Stimulated activated CD8-positive, alpha-beta memory T cell treated with anti-CD3 and anti-CD28 coated beads, Interleukin-2, amount 100 ng/mL, for 1 hour (primary cell): ENCODE results near the gene PI4KA.
"Not testable (repeated sequence)": the region's sequence is repeated elsewhere in the genome, so short reads cannot be mapped to it uniquely, and the experiment has no call there.

Experiments
- DNase-seq, 2 donors: peaks; one replicate each; pipeline ENCODE4 v3.0.0-alpha.2; 2020; ENCODE audit warnings: low read depth in 2 of 2

PI4KA gene

DNA sequence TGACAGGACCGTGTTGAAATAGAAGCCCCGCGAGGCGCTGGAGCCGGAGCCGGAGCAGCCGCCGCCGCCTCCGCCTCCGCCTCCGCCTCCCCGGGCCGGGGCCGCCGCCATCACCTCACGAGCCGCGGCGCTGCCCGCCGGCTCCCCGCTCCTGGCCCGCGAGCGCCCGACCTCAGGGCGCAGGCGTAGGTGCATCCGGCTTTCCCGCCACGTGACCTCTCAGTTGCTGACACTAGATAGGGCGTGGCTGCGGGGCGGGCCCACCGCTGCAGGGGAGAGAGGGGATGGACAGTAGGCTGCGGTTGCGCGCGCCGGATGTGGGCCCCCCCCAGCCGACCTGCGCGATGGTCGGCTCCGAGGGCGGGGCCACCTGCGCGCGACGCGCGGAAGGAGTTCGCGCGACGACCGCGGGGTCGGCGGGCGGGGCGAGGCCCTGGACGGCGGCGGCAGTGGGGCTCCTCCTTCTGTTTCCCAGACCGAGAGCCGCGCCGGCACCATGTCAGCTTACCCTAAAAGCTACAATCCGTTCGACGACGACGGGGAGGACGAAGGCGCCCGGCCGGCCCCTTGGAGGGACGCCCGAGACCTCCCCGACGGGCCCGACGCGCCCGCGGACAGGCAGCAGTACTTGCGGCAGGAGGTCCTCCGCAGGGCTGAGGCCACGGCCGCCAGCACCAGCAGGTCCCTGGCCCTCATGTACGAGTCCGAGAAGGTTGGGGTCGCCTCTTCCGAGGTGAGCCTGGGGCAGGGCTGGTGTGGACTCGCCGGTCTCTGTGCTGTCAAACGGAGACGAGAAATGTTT lies at the start of gene PI4KA, which contains the start of gene SNAP29:
PI4KA (minus strand) TSS at position 197 of the 802 bp plus-strand sequence; CDS start at position 111, 86 bp downstream.
SNAP29 (plus strand) TSS at position 393 of the 802 bp plus-strand sequence; CDS start at position 497, 104 bp downstream.
- DNase-seq: peak; percentile 91 to 96

DNA sequence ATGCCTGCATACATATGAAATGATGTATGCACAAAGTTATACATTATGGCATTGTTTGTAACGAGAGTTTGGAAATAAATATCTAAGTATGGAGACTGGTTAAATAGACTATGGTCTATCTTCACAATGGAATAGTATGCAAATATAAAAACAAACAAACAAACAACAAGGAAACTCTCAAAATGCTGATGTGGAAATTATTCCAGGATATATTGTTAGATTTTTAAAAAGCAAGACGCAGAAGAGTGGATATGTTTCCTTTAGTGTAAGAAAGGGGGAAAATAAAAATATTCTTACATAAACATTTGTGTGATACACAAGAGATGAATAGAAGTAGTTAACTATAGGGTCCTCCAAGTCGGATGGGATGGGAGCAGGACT lies 47.8 kb upstream of the PI4KA start:
- no peak for DNase-seq

DNA sequence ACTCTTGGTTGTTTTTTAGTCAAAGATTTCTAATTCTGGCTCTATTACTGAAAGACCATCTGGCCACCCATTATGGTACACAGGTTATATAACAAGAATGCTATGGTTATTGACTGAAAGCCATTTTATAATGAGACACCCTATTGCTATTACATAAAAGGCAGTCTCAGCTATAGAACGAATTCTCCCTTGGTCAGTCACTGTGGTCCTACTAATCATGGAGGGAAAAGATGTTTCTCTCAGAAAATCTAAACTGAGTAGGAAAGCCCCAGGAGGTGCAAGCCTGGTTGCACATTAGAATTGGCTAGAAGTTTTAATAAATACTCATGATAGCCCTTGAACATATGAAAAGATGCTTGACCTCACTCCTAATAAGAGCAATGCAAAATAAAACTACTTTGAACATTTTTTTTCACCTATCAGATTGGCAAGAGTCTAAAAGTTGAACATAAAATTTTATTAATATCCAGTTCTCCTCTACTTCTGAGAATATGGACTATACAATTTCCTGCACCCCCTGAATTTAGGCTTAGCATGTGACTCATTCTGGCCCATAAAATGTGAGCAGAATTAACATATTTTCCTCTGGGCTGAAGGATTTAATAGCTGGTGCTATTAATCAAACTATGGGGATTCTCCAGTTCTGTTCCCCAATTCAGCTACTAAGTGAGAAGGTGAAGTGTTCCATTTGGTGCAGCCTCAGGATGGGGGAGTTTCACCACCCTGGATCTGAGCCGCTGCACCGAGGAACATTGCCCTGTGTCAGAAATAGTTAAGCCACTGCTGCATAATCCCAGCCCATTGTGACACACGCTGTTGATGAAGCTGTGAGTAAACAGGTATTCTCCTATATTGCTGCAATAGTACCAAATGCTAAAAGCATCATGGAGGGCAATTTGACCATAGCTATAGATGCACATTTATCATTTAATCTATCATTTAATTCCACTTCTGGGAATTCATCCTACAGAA lies 47.1 kb upstream of the PI4KA start:
- DNase-seq: no peak

DNA sequence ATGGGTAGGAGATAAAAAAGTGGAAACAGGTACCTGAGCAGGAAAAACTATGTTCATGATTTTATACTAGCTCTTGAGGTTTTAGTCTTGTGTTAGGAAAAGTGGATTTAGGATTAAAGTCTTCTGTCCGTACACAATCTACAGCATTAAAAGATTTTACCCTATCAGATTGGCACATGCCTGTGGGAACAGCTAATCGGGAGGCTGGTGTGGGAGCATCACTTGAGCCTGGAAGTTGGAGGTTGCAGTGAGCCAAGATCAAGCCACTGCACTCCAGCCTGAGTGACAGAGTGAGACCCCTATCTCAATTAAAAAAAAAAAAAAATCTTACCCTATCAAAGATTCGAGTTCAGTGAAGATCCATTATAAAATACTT lies 46.4 kb upstream of the PI4KA start:
- no peak for DNase-seq

DNA sequence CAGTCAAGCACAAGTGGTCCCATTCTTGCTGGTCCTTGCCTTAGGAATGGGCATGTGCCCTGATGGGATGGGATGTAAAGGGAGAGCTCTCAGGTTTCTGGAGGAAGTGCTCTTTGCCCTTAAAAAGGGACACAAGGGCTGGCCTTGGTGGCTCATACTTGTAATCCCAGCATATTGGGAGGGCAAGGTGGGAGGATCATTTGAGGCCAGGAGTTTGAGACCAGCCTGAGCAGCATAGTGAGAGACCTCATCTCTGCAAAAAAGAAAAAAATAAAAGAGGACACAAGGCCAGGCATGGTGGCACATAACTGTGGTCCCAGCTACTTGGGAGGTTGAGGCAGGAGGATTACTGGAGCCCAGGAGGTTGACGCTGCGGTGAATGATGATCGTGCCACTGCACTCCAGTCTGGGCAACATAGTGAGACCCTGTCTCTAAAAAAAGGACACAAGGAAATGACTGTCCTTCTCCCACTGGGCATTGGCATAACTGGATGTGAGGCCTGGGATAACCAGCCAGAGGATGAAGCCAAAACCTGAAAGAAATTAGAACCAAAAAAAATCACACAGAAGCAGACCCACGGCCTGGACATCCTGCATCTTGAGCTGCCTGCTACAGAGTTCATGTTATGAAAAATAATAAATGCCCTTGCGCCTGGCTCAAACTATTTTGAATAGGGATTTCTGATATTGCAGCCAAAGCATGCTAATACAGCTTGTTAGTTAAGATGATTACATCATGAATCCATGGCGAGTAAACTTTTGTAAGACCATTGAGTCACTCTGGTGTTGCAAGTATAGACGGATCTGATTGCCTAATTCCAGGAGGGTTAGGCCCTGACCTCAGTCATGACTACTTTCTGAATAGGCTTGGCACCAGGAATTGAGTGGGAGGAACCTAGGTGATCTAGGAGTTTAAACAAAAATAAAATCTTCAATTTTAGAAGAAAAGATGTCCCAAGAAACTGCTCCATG lies 45.7 kb upstream of the PI4KA start:
- DNase-seq: no peak

DNA sequence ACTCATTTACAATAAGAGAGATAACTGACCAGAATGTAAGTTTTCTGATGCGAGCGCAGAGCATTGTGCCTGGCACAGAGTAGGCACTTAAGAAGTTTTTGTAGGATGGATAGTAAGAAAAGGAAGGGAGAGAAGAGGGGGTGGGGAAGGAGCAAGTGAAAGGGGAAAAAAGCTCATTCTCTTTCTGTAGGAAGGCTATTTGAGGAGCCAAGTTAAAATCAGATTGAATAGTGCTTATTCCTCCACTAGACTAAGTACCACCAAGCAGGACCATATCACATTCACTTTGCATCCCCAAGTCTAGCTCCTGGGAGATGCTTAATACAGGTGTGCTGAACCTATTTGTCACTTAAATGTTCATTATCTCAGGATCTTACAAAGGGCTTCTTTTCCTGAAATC lies 44.5 kb upstream of the PI4KA start:
- no peak for DNase-seq

DNA sequence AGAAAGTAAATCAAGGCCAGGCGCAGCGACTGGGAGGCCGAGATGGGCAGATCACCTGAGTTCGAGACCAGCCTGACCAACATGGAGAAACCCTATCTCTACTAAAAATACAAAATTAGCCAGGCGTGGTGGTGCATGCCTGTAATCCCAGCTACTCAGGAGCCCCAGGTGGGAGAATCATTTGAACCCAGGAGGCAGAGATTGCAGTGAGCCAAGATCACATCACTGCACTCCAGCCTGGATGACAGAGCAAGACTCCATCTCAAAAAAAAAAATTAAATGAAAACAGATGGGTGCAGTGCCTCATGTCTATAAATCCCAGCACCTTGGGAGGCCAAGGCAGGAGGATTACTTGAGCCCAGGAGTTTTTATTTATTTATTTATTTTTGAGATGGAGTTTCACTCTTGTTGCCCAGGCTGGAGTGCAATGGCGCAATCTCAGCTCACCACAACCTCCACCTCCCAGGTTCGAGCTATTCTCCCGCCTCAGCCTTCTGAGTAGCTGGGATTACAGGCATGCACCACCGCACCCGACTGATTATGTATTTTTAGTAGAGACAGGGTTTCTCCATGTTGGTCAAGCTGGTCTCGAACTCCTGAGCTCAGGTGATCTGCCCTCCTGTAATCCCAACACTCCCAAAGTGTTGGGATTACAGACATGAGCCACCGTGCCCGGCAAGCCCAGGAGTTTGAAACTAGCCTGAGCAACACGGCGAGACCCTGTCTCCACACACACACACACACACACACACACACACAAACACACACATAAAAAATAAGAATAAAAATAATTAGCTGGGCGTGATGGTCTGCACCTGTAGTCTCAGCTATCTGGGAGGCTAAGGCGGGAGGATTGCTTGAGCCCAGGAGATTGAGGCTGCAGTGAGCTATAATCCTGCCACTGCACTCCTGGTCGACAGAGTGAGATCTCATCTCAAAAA lies 42.8 kb upstream of the PI4KA start:
- not testable (repeated sequence) for DNase-seq

DNA sequence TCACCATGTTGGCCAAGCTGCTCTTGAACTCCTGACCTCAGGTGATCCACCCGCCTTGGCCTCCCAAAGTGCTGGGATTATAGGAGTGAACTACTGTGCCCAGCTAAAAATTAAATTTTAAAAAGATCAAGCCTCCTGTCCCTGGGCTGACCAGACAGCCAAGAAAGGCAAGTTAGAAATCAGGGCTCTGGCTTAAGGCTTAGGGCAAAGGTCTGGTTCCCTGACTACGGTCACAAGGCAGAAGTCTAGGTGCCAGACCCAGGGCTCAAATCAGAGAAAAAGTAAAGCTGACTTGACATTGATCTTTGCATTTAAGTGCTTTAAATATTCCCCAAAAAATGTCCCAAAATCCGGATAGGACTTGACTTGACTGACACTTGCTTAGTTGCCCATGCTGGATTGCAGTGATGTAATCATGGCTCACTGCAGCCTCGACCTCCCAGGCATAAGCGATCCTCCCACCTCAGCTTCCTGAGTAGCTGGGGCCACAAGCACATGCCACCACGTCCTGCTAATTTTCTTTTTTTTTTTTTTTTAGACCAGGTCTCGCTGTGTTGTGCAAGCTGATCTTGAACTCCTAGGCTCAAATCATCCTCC lies 41.3 kb upstream of the PI4KA start:
- DNase-seq: no peak

DNA sequence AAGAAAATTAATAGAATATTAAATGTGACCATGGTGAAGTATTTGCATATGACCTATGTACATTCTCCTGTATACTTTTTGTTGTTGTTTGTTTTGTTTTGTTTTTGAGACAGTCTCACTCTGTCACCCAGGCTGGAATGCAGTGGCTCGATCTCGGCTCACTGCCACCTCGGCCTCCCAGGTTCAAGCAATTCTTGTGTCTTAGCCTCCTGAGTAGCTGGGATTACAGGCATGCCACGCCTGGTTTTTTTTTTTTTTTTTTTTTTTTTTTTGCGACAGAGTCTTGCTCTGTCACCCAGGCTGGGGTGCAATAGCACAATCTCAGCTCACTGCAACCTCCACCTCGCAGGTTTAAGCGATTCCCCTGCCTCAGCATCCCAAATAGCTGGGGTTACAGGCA lies 39.1 kb upstream of the PI4KA start:
- DNase-seq: not testable (repeated sequence)

DNA sequence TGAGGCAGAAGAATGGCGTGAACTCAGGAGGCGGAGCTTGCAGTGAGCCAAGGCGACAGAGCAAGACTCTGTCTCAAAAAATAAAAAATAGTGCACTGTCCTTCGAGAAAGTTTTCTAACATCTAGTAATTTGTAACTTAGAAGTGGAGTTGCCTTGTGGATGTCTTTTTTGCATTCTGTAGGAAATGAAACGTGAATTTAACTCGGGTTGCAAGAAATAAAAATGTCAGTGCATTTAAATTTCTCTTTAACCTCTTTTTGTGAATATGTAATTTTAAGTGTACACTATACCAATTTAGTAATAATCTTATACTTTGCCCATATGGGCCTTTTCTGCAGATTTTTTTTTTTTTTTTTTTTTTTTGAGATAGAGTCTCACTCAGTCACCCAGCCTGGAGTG lies 32.4 kb upstream of the PI4KA start:
- DNase-seq: no peak

DNA sequence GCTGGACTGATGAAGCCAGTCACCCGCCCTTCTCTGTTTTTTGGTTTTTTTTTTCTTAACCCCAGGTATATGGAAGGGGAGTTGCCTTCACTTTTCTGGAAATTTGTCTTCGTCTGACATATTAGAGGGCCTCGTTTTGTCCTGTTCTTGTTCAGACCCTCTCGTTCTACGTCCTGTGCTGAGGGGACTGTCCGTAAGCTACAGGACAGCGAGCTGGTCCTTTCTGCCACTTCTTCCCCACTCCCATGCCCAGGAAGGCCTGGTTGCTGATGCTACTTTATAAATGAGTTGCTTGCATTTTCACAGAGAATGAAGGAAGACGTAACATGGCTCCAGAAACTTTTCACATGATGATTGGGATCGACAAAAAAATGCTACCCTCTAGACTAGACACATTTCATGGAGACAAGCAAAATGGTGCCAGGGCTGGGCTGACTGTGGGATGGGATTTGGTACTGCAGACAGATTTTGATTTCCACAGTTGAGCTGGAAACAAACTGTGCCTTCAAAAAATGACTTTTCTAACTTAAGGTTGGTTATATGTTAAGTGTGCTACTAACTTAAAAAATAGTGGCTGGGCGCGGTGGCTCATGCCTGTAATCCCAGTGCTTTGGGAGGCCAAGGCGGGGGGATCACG lies 31.4 kb upstream of the PI4KA start:
- no peak for DNase-seq

DNA sequence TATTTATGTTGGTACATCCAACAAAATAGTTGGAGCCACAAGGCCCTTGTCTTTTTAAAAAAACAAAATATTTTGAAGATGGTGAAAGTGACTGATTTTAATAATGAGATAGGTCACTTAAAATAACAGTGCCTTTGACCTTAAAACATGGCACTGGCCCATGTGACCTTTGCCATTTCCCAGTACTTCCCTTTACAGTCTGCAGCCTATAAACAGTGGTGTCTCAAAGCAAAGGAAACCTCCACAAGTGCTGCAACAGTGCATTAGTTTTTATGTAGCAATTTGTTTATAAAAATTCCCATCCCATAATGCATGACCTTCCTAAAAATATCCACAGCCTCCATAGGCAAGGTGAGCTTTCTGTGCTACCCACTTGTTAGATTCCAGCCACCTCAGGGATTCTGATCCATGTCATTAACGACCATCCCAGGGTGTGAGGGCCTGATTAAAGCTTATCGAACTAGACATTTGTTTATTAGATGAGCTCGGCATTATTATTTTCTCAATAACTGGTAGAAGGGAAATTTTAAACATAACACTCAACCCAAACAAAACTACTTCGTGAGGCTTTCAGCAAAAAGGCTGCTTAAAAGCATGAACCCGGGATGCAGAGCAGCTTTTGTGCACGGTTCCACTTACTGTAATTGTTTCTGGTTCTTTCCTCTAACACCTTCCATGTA lies 30.6 kb upstream of the PI4KA start:
- no peak for DNase-seq

DNA sequence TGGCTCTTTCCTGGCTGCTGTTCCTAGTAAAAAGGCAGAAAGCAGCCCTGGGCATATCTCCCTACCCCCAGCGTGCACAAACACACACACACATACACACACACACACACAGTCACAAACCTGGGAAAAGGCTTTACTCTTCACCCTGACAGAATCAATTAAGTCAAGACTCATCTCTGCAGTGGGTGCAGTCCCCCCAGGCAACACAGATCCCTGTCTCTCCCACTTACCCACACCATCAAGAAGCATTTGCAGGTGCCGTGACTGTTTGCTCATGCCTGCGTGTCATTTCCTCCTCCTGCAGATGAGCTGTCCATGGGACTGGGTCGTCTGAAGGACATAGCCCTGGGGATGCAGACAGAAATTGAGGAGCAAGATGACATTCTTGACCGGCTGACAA lies 28.8 kb upstream of the PI4KA start:
- DNase-seq: no peak

DNA sequence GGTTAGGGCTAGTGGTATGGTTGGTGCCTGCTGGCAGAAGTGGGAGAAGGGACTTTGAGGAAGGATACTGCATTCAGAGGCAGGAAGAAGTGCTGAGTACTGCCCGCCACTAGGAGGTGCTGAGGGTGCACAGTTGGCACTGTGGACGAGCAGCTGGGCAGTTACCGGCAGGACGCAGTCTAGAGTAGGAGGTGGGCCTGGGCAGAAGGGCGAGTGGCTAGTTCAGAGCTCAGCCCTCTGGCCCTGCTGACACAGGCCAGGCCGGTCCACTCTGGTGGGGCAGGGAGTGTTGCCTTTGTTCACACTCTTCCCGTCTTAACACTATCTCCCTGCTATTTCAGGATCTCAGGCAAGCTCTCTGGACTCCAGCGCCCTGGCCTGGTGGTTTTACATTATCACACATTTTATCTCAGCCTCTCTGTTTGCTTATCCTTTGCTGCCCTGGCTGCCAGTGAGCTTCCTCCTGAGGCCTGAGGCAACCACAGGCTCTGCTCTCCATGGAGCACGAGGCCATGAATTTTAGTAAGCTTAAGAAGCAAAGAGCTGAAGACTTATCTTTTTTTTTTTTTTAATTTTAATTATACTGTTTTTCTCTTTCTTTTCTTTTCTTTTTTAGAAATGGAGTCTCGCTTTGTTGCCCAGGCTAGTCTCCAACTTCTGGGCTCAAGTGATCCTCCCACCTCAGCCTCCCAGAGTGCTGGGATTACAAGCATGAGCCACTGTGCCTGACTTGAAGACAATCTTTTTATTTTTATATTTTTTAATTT lies 27.1 kb upstream of the PI4KA start:
- peak in 1 of 2 donors; percentile 8 for DNase-seq

DNA sequence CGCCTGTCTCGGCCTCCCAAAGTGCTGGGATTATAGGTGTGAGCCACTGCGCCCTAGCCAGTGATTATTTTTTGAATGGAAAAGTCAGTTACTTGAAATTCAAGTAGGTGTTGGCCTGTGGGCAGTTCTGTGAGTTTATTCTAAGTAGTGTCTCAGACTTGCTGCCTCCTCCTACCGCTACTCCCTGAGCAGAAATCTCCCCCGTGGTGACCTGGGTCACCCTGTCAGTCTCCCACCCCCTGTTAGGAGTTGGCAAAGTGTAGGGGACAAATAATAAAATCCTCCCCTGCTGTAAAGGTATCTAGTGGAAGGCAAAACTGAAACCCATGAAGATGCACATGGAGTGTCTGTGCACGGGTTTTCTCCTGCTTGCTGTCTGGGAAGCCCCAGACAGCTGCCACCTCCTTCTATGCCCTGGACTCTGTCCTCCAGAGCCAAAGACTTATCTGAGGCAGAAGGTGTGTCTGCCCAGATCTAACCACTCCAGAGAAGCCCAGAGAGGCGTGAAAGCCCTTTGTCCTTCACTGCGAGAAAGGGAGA lies 26.5 kb upstream of the PI4KA start:
- no peak for DNase-seq

DNA sequence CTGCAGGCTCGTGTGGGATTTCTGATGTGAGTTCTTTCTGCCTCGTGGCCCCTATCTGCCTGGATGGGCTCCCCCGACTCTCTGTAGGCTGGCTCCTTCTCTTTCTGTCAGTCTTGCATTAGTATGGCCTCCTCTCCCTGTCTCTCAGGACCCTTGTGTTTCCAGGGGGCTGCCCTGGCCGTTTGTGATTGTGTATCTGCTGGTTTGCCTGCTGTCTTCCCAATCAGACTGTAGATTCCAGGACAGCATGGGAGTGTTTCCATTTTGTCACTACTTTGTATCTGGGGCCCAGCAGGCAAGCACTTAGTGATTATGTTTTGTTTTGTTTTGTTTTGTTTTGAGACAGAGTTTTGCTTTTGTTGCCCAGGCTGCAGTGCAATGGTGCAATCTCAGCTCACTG lies 25.8 kb upstream of the PI4KA start:
- DNase-seq: no peak

DNA sequence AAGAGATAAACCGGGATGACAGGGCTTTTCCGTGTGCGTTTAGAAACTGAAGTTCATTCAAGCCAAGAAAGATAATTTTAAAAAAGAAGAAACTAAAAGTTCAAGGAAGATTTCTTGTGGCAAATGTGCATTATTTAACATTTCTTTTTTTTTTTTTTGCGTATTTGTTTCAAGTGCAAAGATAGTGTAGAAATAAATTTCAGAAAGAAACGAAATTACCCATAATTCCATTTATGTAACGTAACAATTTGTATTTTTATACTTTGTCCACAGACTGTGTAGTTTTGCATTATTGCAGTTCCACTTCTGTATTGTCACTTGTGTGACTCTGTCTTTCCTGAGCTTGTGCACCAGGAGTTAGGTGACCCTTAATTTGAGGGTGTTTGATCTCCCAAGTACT lies 24.2 kb upstream of the PI4KA start:
- no peak for DNase-seq
